HG03469 (cell line): ENCODE data around the gene IL33.

Source experiments
- ATAC-seq: cut with Tn5 transposase; IDR thresholded peaks from one replicate; pipeline ENCODE4 v1.9.1; 2021; ENCODE audit warnings: mild to moderate bottlenecking, moderate library complexity, moderate number of reproducible peaks; ENCODE audit not compliant: unreplicated experiment

IL33 gene

GRCh38 chr9:6277417-6277816, 61.8 kb downstream of the IL33 start:
- ATAC-seq = no peak

- ATAC-seq = no peak
Observed at GRCh38 chr9:6301858-6302257, 86.3 kb downstream of the IL33 start.

- no peak for ATAC-seq
Observed at GRCh38 chr9:6302417-6302816, 86.8 kb downstream of the IL33 start.

- ATAC-seq = no peak
Observed at GRCh38 chr9:6304232-6304631, 88.6 kb downstream of the IL33 start.

GRCh38 chr9:6305954-6306563, 90.5 kb downstream of the IL33 start:
- ATAC-seq = no peak
